AG09319 (cell line): ENCODE measurements around the gene AHSP.
"Not testable (repeated sequence)": the region's sequence is repeated elsewhere in the genome, so short reads cannot be mapped to it uniquely, and the experiment has no call there.

Source experiments
- DNase-seq: peaks from one replicate; pipeline ENCODE4 v3.0.0-alpha.2; 2010; ENCODE audit warnings: low read depth; ENCODE audit errors: extremely low read depth
- TF ChIP-seq, protein P1 (sequence below): IDR thresholded peaks from 2 replicates; pipeline ENCODE4 v1.5.1; 2011; ENCODE audit warnings: low read depth, mild to moderate bottlenecking, inconsistent platforms, low read length, moderate library complexity

The AHSP gene

DNA sequence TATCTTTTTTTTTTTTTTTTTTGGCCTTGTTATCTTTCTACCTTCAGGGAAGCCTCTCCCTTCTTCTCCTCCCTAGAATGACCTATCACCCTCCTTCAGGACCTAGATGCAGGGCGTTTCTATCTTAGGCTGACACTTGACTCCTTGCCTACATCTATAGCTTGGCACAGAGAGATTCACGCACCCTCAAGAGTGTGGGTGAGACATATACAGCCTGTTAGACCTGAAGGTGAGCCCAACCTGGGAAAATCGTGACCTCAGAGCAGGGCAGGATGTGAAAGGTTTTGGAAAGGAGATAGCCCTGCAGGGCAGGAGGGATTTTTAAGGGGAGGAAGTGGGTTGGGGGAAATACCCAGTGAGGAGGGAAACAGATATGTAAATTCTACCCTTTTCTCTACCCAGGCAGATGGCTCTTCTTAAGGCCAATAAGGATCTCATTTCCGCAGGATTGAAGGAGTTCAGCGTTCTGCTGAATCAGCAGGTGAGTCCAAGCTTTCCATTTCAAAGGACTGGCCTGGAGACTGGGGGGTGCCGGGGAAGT, at the start of gene AHSP:
TSS of gene AHSP (plus strand) at position 167 of the 541 bp plus-strand sequence. CDS start at position 407, 240 bp downstream.
- TF ChIP-seq, protein P1, sequence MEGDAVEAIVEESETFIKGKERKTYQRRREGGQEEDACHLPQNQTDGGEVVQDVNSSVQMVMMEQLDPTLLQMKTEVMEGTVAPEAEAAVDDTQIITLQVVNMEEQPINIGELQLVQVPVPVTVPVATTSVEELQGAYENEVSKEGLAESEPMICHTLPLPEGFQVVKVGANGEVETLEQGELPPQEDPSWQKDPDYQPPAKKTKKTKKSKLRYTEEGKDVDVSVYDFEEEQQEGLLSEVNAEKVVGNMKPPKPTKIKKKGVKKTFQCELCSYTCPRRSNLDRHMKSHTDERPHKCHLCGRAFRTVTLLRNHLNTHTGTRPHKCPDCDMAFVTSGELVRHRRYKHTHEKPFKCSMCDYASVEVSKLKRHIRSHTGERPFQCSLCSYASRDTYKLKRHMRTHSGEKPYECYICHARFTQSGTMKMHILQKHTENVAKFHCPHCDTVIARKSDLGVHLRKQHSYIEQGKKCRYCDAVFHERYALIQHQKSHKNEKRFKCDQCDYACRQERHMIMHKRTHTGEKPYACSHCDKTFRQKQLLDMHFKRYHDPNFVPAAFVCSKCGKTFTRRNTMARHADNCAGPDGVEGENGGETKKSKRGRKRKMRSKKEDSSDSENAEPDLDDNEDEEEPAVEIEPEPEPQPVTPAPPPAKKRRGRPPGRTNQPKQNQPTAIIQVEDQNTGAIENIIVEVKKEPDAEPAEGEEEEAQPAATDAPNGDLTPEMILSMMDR: no peak
- no peak for DNase-seq

DNA sequence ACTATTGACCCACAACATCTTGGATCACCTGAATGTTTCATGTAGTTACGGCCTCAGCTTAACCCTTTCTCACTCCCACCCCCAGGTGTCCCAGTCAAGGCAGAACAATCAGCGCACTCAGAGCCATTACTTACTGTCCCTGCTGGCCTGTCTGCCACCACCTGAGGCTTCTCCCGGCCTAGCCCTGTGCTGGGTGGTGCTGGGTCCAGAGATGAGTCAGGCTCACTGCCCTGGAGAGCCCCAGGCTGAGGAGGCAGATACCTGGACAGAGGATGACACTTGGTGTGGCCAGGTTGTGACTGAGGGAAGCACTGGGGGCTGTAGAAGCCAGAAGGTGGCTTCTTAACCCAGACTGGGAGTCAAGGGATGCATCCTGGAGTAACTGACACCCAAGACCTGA, 48.7 kb upstream of the AHSP start:
- TF ChIP-seq, protein P1: no peak
- no peak for DNase-seq

- TF ChIP-seq, protein P1: no peak
- DNase-seq: no peak
Measured at GRCh38 chr16:31479751-31480150, 47.9 kb upstream of the AHSP start.

GRCh38 chr16:31480851-31481536, 46.7 kb upstream of the AHSP start:
- DNase-seq: no peak
- TF ChIP-seq, protein P1: no peak

- DNase-seq: no peak
- TF ChIP-seq, protein P1: no peak
Measured at GRCh38 chr16:31483081-31483480, 44.6 kb upstream of the AHSP start, which contains the start of gene SLC5A2. Gene SLC5A2 (plus strand): TSS chr16:31483123. CDS start chr16:31483137, 14 bp downstream.

DNA sequence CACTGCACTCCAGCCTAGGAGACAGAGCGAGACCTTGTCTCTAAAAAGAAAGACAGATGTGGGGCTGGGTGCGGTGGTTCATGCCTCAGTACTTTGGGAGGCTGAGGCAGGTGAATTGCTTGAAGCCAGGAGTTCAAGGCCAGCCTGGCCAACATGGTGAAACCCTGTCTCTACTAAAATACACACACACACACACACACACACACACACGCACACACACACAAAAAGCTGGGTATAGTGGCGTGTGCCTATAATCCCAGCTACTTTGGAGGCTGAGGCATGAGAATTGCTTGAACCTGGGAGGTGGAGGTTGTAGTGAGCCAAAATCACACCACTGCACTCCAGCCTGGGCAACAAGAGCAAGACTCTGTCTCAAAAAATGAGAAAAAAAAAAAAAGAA, 43.7 kb upstream of the AHSP start:
- not testable (repeated sequence) for DNase-seq

- DNase-seq: no peak
- TF ChIP-seq, protein P1: no peak
Measured at GRCh38 chr16:31484491-31485171, 43.1 kb upstream of the AHSP start.
